ENCODE data around the gene ZBTB42.
A peak's percentile ranks its signal among the peaks of the same experiment; 100 is the strongest.
"Not testable (repeated sequence)": the region's sequence is repeated elsewhere in the genome, so short reads cannot be mapped to it uniquely, and the experiment has no call there.

The ZBTB42 gene

DNA sequence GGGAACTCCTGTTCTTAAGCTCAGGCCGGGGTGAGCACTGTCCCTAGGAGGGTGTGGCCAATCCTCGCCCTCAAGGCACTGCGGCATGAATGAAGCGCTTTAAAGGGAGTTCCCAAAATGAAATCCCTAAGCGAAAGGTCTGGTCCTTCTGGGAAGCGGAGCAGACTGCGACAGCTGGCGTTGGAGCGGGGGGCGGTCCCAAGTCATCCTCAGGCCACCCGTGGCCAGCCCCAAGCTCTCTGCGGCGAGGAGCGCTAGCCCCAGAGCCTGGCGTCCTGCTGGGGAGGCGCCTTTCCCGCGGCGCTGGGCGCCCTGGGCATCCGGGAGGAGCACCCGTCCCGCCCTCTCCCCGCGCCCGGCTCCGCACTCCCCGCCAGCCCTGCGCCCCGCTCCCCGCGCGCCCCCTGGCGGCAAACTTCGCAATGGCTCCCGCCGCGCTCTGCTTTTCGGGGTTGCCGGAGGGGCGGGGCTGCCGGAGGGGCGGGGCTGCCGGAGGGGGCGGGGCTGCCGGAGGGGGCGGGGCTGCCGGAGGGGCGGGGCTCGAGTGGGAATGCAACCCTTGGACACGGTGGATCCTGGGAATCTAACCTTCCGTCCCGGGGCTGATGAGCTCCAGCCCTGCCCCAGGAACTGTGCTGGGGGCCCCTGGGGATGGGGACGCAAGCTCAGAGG lies 25.4 kb downstream of the ZBTB42 start:
- FAIRE-seq, result peak; percentile 18

DNA sequence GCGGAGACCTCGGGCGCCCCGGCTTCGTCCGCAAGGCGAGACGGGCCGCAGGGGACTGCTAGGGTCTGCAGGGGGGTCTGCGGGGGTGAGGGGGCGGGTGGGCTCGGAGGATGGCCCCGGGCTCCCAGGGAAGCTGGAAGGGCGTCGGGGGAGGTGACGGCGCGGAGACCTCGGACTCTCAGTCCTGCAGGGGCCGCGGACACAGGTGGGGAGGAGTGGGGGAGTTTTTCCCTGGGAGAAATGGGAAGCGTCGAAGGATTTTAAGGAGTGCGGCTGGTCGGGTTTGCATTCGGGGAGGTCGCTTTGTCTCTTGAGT lies 25.9 kb downstream of the ZBTB42 start:
- FAIRE-seq (no peak), DNase-seq (ENCODE audit: extremely low spot score, insufficient read length, low read depth) (no peak)

More for the DNA sequence above, 25.4 kb downstream of the ZBTB42 start:
- DNase-seq (ENCODE audit: extremely low spot score, insufficient read length, low read depth), result peak; percentile 86

DNA sequence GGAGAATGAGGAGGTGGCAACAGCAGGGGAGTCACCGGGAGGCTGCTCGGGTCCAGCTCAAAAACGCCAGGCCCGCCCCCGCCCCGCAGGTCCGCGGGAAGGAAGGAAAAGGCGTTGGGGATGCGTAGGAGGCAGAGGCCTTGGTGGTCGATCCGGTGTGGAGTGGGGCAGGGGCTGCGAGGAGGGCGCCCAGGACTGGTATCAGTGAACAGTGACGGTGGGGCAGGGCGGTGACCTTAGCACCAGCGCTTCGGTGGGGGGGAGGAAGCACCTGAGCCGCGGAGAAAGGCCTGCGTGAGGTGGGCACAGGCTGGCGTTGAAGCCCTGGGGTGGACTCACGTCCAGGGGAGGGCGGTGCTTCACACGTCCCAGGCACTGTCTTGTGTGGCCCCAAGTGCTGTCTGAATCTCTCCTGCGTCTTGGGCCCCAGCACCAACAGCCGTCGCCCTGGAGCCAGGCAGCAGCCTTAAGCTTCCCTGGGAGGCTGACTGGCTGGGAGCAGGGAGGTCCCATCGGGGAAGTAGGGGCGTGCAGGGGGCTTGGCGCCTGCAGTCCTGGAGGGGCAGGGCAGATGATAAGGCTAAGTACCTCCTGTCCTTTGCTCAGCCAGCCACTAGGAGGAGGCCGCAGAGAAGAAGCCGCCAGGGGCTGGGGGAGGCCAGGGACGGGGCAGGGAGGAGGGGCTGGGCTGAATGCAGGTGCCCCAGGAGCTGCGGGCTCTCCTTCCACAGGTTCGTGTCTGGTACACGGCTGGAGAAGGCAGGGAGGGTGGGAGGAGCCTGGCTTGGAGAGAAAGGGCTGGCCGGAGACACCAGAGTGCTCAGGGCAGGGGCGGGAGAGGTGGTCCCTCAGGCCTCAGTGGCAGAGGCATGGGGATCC lies 26.5 kb downstream of the ZBTB42 start:
- FAIRE-seq (no peak), DNase-seq (ENCODE audit: extremely low spot score, insufficient read length, low read depth) (no peak)

DNA sequence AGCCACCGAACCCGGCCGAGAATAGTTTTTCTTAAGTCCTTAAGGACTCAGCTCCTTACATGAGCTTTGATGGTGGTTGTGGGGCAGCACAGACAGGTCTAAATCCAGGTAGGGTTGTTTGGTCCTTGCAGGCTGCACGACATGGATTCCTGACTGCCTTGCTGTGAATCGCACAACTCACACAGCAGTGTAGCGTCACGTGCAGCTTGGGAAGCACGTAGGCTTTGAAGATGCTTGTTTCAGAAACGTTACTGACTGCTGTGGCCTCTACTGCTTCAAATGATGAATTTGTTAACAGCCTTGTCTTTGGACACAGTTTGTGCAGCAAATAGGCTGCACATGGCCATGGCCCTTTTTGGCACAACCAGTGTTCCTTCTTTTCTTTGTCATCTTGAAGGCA lies 29.9 kb downstream of the ZBTB42 start:
- FAIRE-seq (no peak), DNase-seq (ENCODE audit: extremely low spot score, insufficient read length, low read depth) (no peak)

DNA sequence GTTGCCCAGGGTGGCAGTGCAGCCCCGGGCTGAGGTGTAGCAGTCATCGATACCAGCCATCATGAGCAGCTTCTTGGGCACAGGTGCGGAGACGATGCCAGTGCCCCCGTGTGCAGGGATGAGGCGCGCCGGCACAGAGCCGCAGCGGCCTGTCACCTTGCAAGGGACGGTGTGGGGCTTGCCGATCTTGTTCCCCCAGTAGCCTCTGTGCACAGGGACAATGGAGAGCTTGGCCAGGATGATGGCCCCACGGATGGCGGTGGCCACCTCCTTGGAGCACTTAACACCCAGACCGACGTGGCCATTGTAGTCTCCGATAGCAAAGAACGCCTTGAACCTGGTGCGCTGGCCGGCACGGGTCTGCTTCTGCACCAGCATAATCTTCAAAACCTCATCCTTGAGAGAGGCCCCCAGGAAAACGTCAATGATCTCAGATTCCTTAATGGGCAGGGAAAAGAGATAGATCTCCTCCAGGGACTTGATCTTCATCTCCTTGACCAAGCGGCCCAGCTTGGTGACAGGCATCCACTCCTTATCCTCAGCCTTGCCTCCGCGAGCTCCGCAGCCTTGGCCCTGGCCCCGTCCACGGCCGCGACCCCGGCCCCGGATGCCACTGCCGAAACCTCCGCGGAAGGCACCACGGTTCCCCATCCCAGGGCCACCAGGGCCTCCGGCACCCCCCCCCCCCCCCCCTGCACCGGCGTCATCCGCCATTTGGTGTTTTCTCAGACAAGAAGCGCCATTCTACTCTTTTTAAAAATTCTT lies 35.5 kb downstream of the ZBTB42 start:
- DNase-seq (ENCODE audit: extremely low spot score, insufficient read length, low read depth); FAIRE-seq: not testable (repeated sequence)

DNA sequence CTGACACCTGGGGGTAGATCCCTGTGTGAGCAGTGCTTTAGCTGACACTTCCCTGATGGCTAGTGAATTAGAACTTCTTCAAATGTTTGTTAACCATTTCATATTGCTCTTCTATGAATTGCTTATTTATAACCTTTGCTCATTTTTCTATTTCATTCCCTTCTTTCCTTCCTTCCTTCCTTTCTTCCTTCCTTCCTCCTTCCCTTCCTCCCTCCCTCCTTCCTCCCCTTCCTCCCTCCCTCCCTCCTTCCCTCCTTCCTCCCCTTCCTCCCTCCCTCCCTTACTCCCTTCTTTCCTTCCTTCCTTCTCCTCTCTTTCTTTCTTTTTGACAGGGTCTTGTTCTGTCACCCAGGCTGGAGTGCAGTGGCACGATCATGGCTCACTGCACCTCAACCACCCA lies 40.8 kb downstream of the ZBTB42 start:
- no peak for DNase-seq (ENCODE audit: extremely low spot score, insufficient read length, low read depth)
- FAIRE-seq, result no peak

DNA sequence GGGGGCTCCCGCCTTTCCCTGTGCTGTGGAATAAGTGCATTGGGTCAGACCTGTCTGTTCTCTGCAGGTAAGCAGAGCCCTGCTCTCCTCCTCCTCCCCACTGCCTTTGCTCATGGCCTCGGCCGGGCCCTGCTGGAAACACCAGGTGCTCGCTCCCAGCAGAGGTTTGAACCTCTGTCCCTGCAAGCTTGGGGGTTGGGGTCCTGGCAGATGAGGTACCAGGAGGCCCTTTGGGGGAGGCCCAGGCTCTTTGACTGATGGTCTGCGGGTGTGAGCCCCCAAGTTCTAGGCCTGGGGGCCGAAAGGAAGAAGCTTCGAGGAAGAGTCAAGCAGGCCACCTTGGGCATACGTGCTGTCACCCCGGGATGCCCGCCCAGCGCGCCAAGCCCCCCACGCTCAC lies 42.1 kb downstream of the ZBTB42 start:
- FAIRE-seq (no peak), DNase-seq (ENCODE audit: extremely low spot score, insufficient read length, low read depth) (no peak)

DNA sequence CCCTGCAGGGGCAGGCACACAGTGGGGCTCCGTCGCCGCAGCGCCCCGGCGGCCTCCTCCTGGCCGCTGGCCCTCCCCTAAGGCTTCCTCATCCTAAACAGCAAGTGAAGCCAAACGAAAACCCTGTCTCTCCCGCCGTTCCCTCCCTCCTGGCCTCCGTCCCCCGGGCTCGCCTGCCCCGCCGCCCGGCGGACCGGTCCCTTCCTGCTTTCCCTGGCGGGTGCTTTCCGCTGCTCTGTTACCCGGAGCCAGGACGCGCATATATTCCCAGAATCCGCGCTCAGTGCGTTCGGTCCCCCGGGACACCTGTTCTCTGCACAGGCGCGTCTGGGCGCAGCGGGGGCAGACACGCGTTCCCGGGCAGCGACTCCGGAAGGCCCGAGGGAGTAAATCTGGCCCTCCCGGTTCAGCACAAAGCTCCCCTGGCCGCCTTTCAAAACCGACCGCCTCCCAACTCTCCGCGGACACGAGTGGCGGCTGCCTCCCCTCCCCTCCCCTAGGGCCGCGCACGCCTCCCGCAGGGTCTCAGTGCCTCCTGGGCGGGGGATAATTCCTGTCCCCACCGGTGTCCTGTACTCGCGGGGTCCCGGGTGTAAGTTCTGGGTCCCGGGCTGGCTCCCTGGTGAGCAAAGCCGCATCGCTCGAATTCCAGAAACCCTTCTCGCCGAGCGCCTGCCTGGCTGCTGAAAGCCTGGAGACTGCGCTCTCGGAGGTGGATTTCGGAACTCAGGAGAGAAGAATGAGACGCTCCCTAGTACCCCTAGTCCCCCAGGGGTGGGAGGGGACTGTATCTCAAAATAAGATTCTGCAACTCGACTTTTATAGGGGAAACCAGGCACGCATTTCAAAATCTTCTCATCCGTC lies 42.8 kb downstream of the ZBTB42 start:
- DNase-seq (ENCODE audit: extremely low spot score, insufficient read length, low read depth) (no peak), FAIRE-seq (no peak)

DNA sequence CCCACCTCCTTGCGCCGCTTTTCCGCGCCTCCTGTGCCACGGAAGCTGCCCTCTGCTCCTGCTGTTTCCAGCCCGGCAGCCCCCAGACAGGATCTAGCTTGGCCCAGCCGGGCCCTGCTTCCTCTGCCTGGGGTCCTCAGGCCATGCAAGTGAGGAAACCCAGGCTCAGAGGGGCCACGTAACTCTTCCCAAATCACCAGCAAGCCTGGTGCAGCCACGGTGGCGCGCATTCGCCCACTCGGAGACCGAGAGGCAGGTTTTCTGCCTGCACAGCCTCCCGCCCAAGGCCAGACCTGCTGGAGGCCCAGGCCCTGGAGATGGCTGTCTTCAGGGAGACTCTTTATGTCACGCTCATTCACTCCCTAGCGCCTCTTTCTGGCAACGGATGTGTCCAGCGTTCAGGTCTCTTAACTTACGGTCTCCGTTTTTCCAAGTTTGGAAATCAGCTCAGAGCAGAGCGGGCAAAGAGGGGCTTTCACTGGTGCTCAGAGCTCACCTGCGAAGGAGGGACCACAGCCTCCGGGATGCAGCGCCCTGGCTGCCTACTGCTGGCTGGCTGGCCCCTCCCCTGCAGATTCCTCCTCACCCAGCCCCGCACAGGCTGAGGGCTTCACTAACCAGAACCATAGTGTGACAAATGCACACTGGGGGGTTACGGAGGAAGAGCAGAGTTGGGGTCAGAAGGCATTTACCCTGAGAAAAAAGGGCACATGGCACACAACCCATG lies 43.6 kb downstream of the ZBTB42 start:
- DNase-seq (ENCODE audit: extremely low spot score, insufficient read length, low read depth) (no peak), FAIRE-seq (no peak)

DNA sequence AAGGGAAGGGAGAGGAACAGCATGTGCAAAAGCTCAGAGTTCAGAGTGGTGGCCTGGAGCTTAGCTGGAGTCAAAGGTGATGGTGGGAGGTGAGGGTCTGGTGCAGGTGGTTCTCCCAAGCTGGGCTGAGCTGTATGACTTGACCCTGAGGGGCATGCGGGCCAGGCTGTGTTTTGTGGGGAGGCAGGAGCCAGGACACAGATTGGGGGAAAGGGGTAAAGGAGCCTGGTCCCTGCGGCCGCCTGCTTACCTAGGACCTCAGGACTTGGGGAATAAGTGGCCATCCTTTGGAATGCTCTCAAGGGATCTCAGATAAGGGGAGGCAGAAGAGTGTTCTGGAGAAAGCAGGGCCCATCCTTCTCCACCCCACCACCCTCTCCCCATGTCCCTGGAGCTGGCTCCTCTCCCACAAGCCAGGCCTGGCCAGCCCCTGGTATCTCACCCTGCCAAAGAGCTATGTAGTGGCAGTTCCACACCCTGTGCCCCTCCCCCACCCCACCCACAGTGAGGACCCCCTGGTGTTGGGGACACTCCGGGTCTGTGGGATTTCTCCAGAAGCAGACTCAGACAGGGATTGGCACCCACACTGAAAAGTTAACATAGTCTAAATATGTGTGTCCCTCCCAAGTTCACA lies 44.2 kb downstream of the ZBTB42 start:
- FAIRE-seq (no peak), DNase-seq (ENCODE audit: extremely low spot score, insufficient read length, low read depth) (no peak)

DNA sequence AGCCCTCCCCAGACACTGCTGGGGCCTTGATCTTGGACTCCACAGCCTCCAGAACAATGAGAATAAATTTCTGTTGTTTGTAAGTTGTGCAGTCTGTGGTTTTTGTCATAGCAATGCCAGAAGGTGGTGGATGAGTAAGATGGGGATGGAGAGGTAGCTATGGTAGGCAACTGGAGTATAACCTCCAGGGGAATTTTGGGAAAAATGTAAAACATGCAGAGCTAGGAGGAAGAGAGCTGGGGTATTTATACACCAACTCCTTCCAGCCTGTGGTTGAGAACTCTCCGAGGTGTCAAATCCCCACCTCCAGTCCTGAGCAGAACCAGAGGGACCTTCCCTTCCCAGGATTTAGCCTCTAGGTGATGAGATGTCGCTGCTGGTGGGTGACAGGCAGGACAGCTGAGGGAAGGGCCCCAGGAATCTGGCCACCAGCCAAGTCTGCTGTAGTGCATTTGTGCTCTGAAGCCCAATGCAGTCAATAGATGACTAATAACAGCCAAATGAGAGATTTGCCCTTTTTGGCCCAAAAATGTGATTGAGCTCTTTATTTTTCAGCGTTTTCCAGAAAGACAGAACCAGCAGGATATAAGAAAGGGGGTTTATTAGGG lies 45.0 kb downstream of the ZBTB42 start:
- FAIRE-seq (no peak), DNase-seq (ENCODE audit: extremely low spot score, insufficient read length, low read depth) (no peak)

DNA sequence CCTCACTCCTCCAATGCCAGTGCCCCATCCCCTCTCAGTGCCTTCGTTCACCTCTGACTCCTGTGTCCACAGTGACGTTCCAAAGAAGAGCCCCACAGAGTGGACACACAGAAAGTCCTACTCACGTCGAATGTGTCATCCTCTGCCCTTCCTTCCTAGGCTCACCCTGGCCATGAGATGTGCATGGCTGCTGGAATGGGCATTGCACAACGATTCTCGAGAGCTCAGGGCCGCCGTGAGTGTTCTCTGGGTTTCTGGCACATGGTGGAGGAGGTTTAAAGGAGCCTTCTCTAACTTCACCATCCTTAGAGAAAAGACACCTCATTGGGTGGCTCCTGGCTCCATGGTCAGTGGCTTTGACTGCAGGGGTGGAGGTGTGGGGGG lies 51.4 kb downstream of the ZBTB42 start:
- DNase-seq (ENCODE audit: extremely low spot score, insufficient read length, low read depth) (no peak), FAIRE-seq (no peak)

Data from GM18507 (cell line).